AG08395 (cell line): ENCODE results near the gene MCCC2.
"Not testable (repeated sequence)": the region's sequence is repeated elsewhere in the genome, so short reads cannot be mapped to it uniquely, and the experiment has no call there.

ENCODE experiments used
- DNase-seq: peaks from one replicate; pipeline ENCODE4 v3.0.0; 2012; ENCODE audit warnings: mixed read lengths, low spot score

Gene MCCC2

GRCh38 chr5:71597001-71597400 lies 9.9 kb downstream of the MCCC2 start:
- no peak for DNase-seq

GRCh38 chr5:71600783-71601182 lies 13.6 kb downstream of the MCCC2 start:
- no peak for DNase-seq

- DNase-seq: peak; percentile 89
Measured at GRCh38 chr5:71601222-71602026, 14.3 kb downstream of the MCCC2 start.

GRCh38 chr5:71609916-71610315 lies 22.8 kb downstream of the MCCC2 start:
- DNase-seq: not testable (repeated sequence)

- DNase-seq: no peak
Measured at GRCh38 chr5:71615809-71616208, 28.7 kb downstream of the MCCC2 start.

GRCh38 chr5:71620630-71621029 lies 33.5 kb downstream of the MCCC2 start:
- DNase-seq: no peak

- no peak for DNase-seq
Measured at GRCh38 chr5:71621268-71621667, 34.1 kb downstream of the MCCC2 start.

- DNase-seq: no peak
Measured at GRCh38 chr5:71621741-71622140, 34.6 kb downstream of the MCCC2 start.

- DNase-seq: no peak
Measured at GRCh38 chr5:71623221-71623794, 36.2 kb downstream of the MCCC2 start.

GRCh38 chr5:71629950-71630349 lies 42.8 kb downstream of the MCCC2 start:
- DNase-seq: no peak

- no peak for DNase-seq
Measured at GRCh38 chr5:71631070-71631469, 43.9 kb downstream of the MCCC2 start.

- DNase-seq: no peak
Measured at GRCh38 chr5:71632168-71632567, 45.0 kb downstream of the MCCC2 start.

GRCh38 chr5:71633255-71634155 lies 46.4 kb downstream of the MCCC2 start:
- DNase-seq: no peak

- no peak for DNase-seq
Measured at GRCh38 chr5:71637133-71637532, 50.0 kb downstream of the MCCC2 start.

- no peak for DNase-seq
Measured at GRCh38 chr5:71640408-71640807, 53.3 kb downstream of the MCCC2 start.

GRCh38 chr5:71645030-71645429 lies 57.9 kb downstream of the MCCC2 start:
- no peak for DNase-seq

- not testable (repeated sequence) for DNase-seq
Measured at GRCh38 chr5:71650940-71651339, 63.8 kb downstream of the MCCC2 start.

- DNase-seq: no peak
Measured at GRCh38 chr5:71651579-71651978, 64.4 kb downstream of the MCCC2 start.

- no peak for DNase-seq
Measured at GRCh38 chr5:71652349-71652748, 65.2 kb downstream of the MCCC2 start.

- DNase-seq: peak; percentile 6
Measured at GRCh38 chr5:71652803-71653543, 65.8 kb downstream of the MCCC2 start.

- DNase-seq: no peak
Measured at GRCh38 chr5:71658916-71659662, 71.9 kb downstream of the MCCC2 start.
